ENCODE results near the gene DCAF6.
"Not testable (repeated sequence)": the region's sequence is repeated elsewhere in the genome, so short reads cannot be mapped to it uniquely, and the experiment has no call there.

Gene DCAF6

GRCh38 chr1:167926486-167926997 is 9.9 kb upstream of the DCAF6 start:
- Histone ChIP-seq H3K27me3 (ENCODE audit: insufficient read depth, low read length) (no peaks in the 10 kb centered on the region), H3K4me1 (ENCODE audit: insufficient read depth, low read length, severe bottlenecking) (peaks cover 22% of the 10 kb centered on the region), H3K4me2 (ENCODE audit: low read length) (no peak overlapping the region), H3F3A (ENCODE audit: insufficient read depth, low read length) (no peaks in the 10 kb centered on the region), H3K4me3 (ENCODE audit: low read depth, low read length, poor library complexity, severe bottlenecking) (no peak overlapping the region), H3K79me2 (ENCODE audit: insufficient read depth, low read length) (peaks cover 30% of the 10 kb centered on the region), H4K20me1 (ENCODE audit: insufficient read depth, low read length) (no peaks in the 10 kb centered on the region), H3K36me3 (ENCODE audit: insufficient read depth, low read length) (peaks cover 18% of the 10 kb centered on the region), H2AFZ (ENCODE audit: low read length) (no peak overlapping the region), H3K9me2 (ENCODE audit: low read depth, low read length) (no peaks in the 10 kb centered on the region), H3K27ac (ENCODE audit: low read depth, low read length, poor library complexity, severe bottlenecking) (no peak overlapping the region), H3K9me3 (ENCODE audit: low read length) (no peaks in the 10 kb centered on the region), H3K9ac (ENCODE audit: low read length) (no peak overlapping the region)
- TF ChIP-seq EZH2 (IDR thresholded peaks at IDR 0.05; ENCODE audit: borderline replicate concordance, low read length) = no peak
- no peak for TF ChIP-seq CTCF (IDR thresholded peaks at IDR 0.05; ENCODE audit: low read length)

GRCh38 chr1:167927046-167927754 is 9.3 kb upstream of the DCAF6 start:
- Histone ChIP-seq H3K27ac (ENCODE audit: low read depth, low read length, poor library complexity, severe bottlenecking) (no peak overlapping the region), H3K79me2 (ENCODE audit: insufficient read depth, low read length) (peaks cover 30% of the 10 kb centered on the region), H3K9ac (ENCODE audit: low read length) (no peak overlapping the region)

GRCh38 chr1:167928457-167928852 is 8.0 kb upstream of the DCAF6 start:
- Histone ChIP-seq H3K36me3 (ENCODE audit: insufficient read depth, low read length) (peaks cover 11% of the 10 kb centered on the region; the same call in 1 of the 2 replicates), H2AFZ (ENCODE audit: low read length) (no peak overlapping the region), H3K4me2 (ENCODE audit: low read length) (no peak overlapping the region), H3K4me3 (ENCODE audit: low read depth, low read length, poor library complexity, severe bottlenecking) (no peak overlapping the region), H3K27ac (ENCODE audit: low read depth, low read length, poor library complexity, severe bottlenecking) (no peak overlapping the region), H4K20me1 (ENCODE audit: insufficient read depth, low read length) (no peaks in the 10 kb centered on the region), H3K4me1 (ENCODE audit: insufficient read depth, low read length, severe bottlenecking) (peaks cover 25% of the 10 kb centered on the region), H3K79me2 (ENCODE audit: insufficient read depth, low read length) (peaks cover 32% of the 10 kb centered on the region), H3K9me3 (ENCODE audit: low read length) (no peaks in the 10 kb centered on the region), H3K9me2 (ENCODE audit: low read depth, low read length) (no peaks in the 10 kb centered on the region), H3K9ac (ENCODE audit: low read length) (no peak overlapping the region), H3F3A (ENCODE audit: insufficient read depth, low read length) (no peaks in the 10 kb centered on the region), H3K27me3 (ENCODE audit: insufficient read depth, low read length) (no peaks in the 10 kb centered on the region)
- no peak for TF ChIP-seq EZH2 (IDR thresholded peaks at IDR 0.05; ENCODE audit: borderline replicate concordance, low read length)
- no peak for TF ChIP-seq CTCF (IDR thresholded peaks at IDR 0.05; ENCODE audit: low read length)

More at GRCh38 chr1:167927046-167927754, 9.3 kb upstream of the DCAF6 start:
- Histone ChIP-seq H2AFZ (ENCODE audit: low read length) (no peak overlapping the region), H3K4me1 (ENCODE audit: insufficient read depth, low read length, severe bottlenecking) (peaks cover 22% of the 10 kb centered on the region), H3K9me2 (ENCODE audit: low read depth, low read length) (no peaks in the 10 kb centered on the region), H3K9me3 (ENCODE audit: low read length) (no peaks in the 10 kb centered on the region), H3K4me2 (ENCODE audit: low read length) (no peak overlapping the region), H3F3A (ENCODE audit: insufficient read depth, low read length) (no peaks in the 10 kb centered on the region), H3K36me3 (ENCODE audit: insufficient read depth, low read length) (peaks cover 18% of the 10 kb centered on the region), H3K4me3 (ENCODE audit: low read depth, low read length, poor library complexity, severe bottlenecking) (no peak overlapping the region), H4K20me1 (ENCODE audit: insufficient read depth, low read length) (no peaks in the 10 kb centered on the region), H3K27me3 (ENCODE audit: insufficient read depth, low read length) (no peaks in the 10 kb centered on the region)
- TF ChIP-seq EZH2 (IDR thresholded peaks at IDR 0.05; ENCODE audit: borderline replicate concordance, low read length) (no peak), CTCF (IDR thresholded peaks at IDR 0.05; ENCODE audit: low read length) (no peak)

- not testable (repeated sequence) for H3K27me3 ChIP-seq (ENCODE audit: insufficient read depth, low read length); H3K9ac ChIP-seq (ENCODE audit: low read length); H3F3A ChIP-seq (ENCODE audit: insufficient read depth, low read length); H3K27ac ChIP-seq (ENCODE audit: low read depth, low read length, poor library complexity, severe bottlenecking); H2AFZ ChIP-seq (ENCODE audit: low read length); H4K20me1 ChIP-seq (ENCODE audit: insufficient read depth, low read length); H3K9me2 ChIP-seq (ENCODE audit: low read depth, low read length); H3K4me2 ChIP-seq (ENCODE audit: low read length); H3K9me3 ChIP-seq (ENCODE audit: low read length); H3K4me3 ChIP-seq (ENCODE audit: low read depth, low read length, poor library complexity, severe bottlenecking)
- H3K36me3 ChIP-seq (ENCODE audit: insufficient read depth, low read length) = peaks cover 10% of the 10 kb centered on the region; the same call in 1 of the 2 replicates
- H3K4me1 ChIP-seq (ENCODE audit: insufficient read depth, low read length, severe bottlenecking) = peaks cover 30% of the 10 kb centered on the region
- peaks cover 36% of the 10 kb centered on the region for H3K79me2 ChIP-seq (ENCODE audit: insufficient read depth, low read length)
These were observed 7.6 kb upstream of the DCAF6 start for GRCh38 chr1:167928919-167929318.
